ENCODE data around the gene CTRB2.

- TF ChIP-seq TAF1 (IDR thresholded peaks at IDR 0.05; ENCODE audit: low read depth, low read length) (no peak), GTF2F1 (IDR thresholded peaks at IDR 0.05; ENCODE audit: borderline replicate concordance, low read depth, low read length) (no peak), CTCF (IDR thresholded peaks at IDR 0.05; ENCODE audit: control extremely low read depth in 1 of 3, insufficient read depth in 1 of 3, low read depth in 1 of 3, low read length in 3 of 3) (no peak), YY1 (IDR thresholded peaks at IDR 0.05; ENCODE audit: low read depth, low read length) (no peak), SIN3A (conservative IDR thresholded peaks at IDR 0.05 in 1 of 2, IDR thresholded peaks at IDR 0.05 in 1 of 2; ENCODE audit: low read depth in 1 of 2, low read length in 2 of 2) (no peak), SP1 (IDR thresholded peaks at IDR 0.05; ENCODE audit: low read depth, low read length) (no peak), POLR2A (IDR thresholded peaks at IDR 0.05; ENCODE audit: control extremely low read depth in 1 of 2, low read depth in 2 of 2, low read length in 2 of 2) (no peak), POLR2AphosphoS5 (IDR thresholded peaks at IDR 0.05; ENCODE audit: low read depth, low read length) (no peak), SIX5 (IDR thresholded peaks at IDR 0.05; ENCODE audit: low read depth, low read length) (no peak), EZH2 (IDR thresholded peaks at IDR 0.05; ENCODE audit: low read depth, low read length, severe bottlenecking) (no peak), CBX5 (IDR thresholded peaks at IDR 0.05; ENCODE audit: low read depth, low read length) (no peak), CHD2 (IDR thresholded peaks at IDR 0.05; ENCODE audit: low read length) (no peak)
These were observed 30.0 kb downstream of the CTRB2 start for GRCh38 chr16:75176926-75177325.
